Measurements from ENCODE around the gene UNKL. TPM values are rescaled to one million over a fixed set of nuclear protein-coding genes. Genes with fewer than 3 reads are reported as not detected.

Gene UNKL
- total and polyA plus RNA-seq, 7 experiments from 2014 or later: 4.0 to 152 (median 95.3) TPM

- peaks cover 4 to 11% of the 10 kb centered on the region in 2 donors for H3K4me1 ChIP-seq (ENCODE audit: control insufficient read depth in 2 of 2, insufficient read depth in 2 of 2, low read length in 2 of 2)
- H3K4me1 Mint-ChIP-seq: peaks cover 4 to 26% (median 15%) of the 10 kb centered on the region in 7 donors
- H3K27ac ChIP-seq (ENCODE audit: low read depth, low read length): peak overlapping the region; percentile 95
- ChIA-PET POLR2A (interaction anchor here (0.8 to 2.3 kb wide), 4 partner anchors 11 to 1098 kb away, joined by 3 to 18 read pairs (median 8); partner anchors contain the start of genes AMDHD2, CRAMP1, IFT140 and TELO2), CTCF (no interaction called here)
- no peak overlapping the region for H3K4me3 ChIP-seq (ENCODE audit: low read length)
- intact Hi-C loops (cut with micrococcal nuclease): loop anchor here (5.0 to 10.0 kb wide), 5 partner anchors 70 to 740 kb away; partner anchors contain the start of genes GNPTG (in 1 of the 2), JMJD8 (in 1 of the 2), MAPK8IP3 (in 1 of the 2) and MSRB1 (in 1 of the 2)
- no peaks in the 10 kb centered on the region for H3K9me3 ChIP-seq (ENCODE audit: control insufficient read depth in 2 of 3, low read length in 3 of 3)
- peak overlapping the region in 9 of 10 donors; percentile 23 to 93 (median 90) for H3K4me3 Mint-ChIP-seq
- peaks cover 0 to 2% (median 0%) of the 10 kb centered on the region in 5 donors for H3K36me3 Mint-ChIP-seq
- H3K27me3 ChIP-seq (ENCODE audit: control insufficient read depth in 2 of 2, insufficient read depth in 2 of 2, low read length in 2 of 2): no peaks in the 10 kb centered on the region
- DNase-seq: no peak
- no peak for ATAC-seq
- no peaks in the 10 kb centered on the region for H3K36me3 ChIP-seq (ENCODE audit: control insufficient read depth in 2 of 3, insufficient read depth in 3 of 3, low read length in 3 of 3)
- H3K27me3 Mint-ChIP-seq: peaks cover 0 to 5% (median 0%) of the 10 kb centered on the region in 5 donors
- no peaks in the 10 kb centered on the region for H3K9me3 Mint-ChIP-seq
- peak overlapping the region; percentile 85 to 98 (median 98) for H3K27ac Mint-ChIP-seq
Observed at GRCh38 chr16:1422076-1422475, 7.6 kb upstream of the UNKL start.

- H3K27ac ChIP-seq (ENCODE audit: low read depth, low read length): peak overlapping the region; percentile 95
- Mint-ChIP-seq H3K27ac (peak overlapping the region; percentile 25 to 98 (median 98)), H3K4me3 (peak overlapping the region; percentile 90 to 94 (median 92)), H3K27me3 (peaks cover 0 to 5% (median 0%) of the 10 kb centered on the region in 5 donors), H3K36me3 (peaks cover 0 to 2% (median 0%) of the 10 kb centered on the region in 5 donors), H3K9me3 (no peaks in the 10 kb centered on the region), H3K4me1 (peaks cover 4 to 31% (median 20%) of the 10 kb centered on the region in 7 donors)
- DNase-seq (peak in 1 of 9 donors; percentile 30), ATAC-seq (no peak)
- H3K27me3 ChIP-seq (ENCODE audit: control insufficient read depth in 2 of 2, insufficient read depth in 2 of 2, low read length in 2 of 2): no peaks in the 10 kb centered on the region
- CTCF ChIA-PET: interaction anchor here (1.3 kb wide), 1 partner anchor 12 kb away, joined by 5 read pairs; no protein-coding TSS in a partner anchor
- H3K36me3 ChIP-seq (ENCODE audit: control insufficient read depth in 2 of 3, insufficient read depth in 3 of 3, low read length in 3 of 3): no peaks in the 10 kb centered on the region
- intact Hi-C loops (cut with micrococcal nuclease): loop anchor here (1.0 to 10.0 kb wide), 15 partner anchors 55 to 738 kb away; partner anchors contain the start of genes CLCN7 (in 2 of the 2), JPT2 (in 2 of the 2), NUBP2 (in 2 of the 2) and SPSB3 (in 2 of the 2)
- no peaks in the 10 kb centered on the region for H3K9me3 ChIP-seq (ENCODE audit: control insufficient read depth in 2 of 3, low read length in 3 of 3)
- peaks cover 6 to 11% of the 10 kb centered on the region in 2 donors for H3K4me1 ChIP-seq (ENCODE audit: control insufficient read depth in 2 of 2, insufficient read depth in 2 of 2, low read length in 2 of 2)
- POLR2A ChIA-PET: interaction anchor here (0.6 to 2.3 kb wide), 16 partner anchors 7 to 1763 kb away, joined by 3 to 18 read pairs (median 5); partner anchors contain the start of genes CRAMP1, IFT140, MAPK8IP3 and NUBP2
- H3K4me3 ChIP-seq (ENCODE audit: low read length): peak overlapping the region; percentile 66
Observed at GRCh38 chr16:1420111-1420539, 5.6 kb upstream of the UNKL start.

- no peak overlapping the region for H3K4me3 ChIP-seq (ENCODE audit: low read length)
- peak overlapping the region in 5 of 10 donors; percentile 12 to 77 (median 42) for H3K4me3 Mint-ChIP-seq
- ChIA-PET CTCF (no interaction called here), POLR2A (no interaction called here)
- H3K36me3 ChIP-seq (ENCODE audit: control insufficient read depth in 2 of 3, insufficient read depth in 3 of 3, low read length in 3 of 3): peaks cover 0 to 15% (median 6%) of the 10 kb centered on the region in 3 experiments
- H3K27ac Mint-ChIP-seq: peak overlapping the region; percentile 18 to 80 (median 71)
- intact Hi-C loops (cut with micrococcal nuclease): no loop called here
- peaks cover 0 to 6% (median 3%) of the 10 kb centered on the region in 5 donors for H3K36me3 Mint-ChIP-seq
- H3K4me1 ChIP-seq (ENCODE audit: control insufficient read depth in 2 of 2, insufficient read depth in 2 of 2, low read length in 2 of 2): peaks cover 11 to 12% of the 10 kb centered on the region in 2 donors
- H3K27me3 Mint-ChIP-seq: peaks cover 0 to 5% (median 0%) of the 10 kb centered on the region in 5 donors
- H3K9me3 ChIP-seq (ENCODE audit: control insufficient read depth in 2 of 3, low read length in 3 of 3): no peaks in the 10 kb centered on the region
- no peak overlapping the region for H3K27ac ChIP-seq (ENCODE audit: low read depth, low read length)
- ATAC-seq (no peak), DNase-seq (no peak)
- H3K9me3 Mint-ChIP-seq: no peaks in the 10 kb centered on the region
- H3K27me3 ChIP-seq (ENCODE audit: control insufficient read depth in 2 of 2, insufficient read depth in 2 of 2, low read length in 2 of 2): no peaks in the 10 kb centered on the region
- H3K4me1 Mint-ChIP-seq: peaks cover 0 to 42% (median 33%) of the 10 kb centered on the region in 7 donors
Observed at GRCh38 chr16:1416521-1416941, 2.0 kb upstream of the UNKL start.

GRCh38 chr16:1413684-1414531 is 596 bp downstream of the UNKL start:
- H3K9me3 Mint-ChIP-seq: no peaks in the 10 kb centered on the region
- ATAC-seq: peak; percentile 66
- peak overlapping the region; percentile 75 to 91 (median 85) for H3K4me3 Mint-ChIP-seq
- H3K4me1 Mint-ChIP-seq: peaks cover 0 to 33% (median 26%) of the 10 kb centered on the region in 7 donors
- no peaks in the 10 kb centered on the region for H3K27me3 Mint-ChIP-seq
- Histone ChIP-seq H3K27ac (ENCODE audit: low read depth, low read length) (peak overlapping the region; percentile 89), H3K36me3 (ENCODE audit: control insufficient read depth in 2 of 3, insufficient read depth in 3 of 3, low read length in 3 of 3) (peaks cover 0 to 32% (median 6%) of the 10 kb centered on the region in 3 experiments), H3K9me3 (ENCODE audit: control insufficient read depth in 2 of 3, low read length in 3 of 3) (no peaks in the 10 kb centered on the region), H3K4me3 (ENCODE audit: low read length) (peak overlapping the region; percentile 79), H3K4me1 (ENCODE audit: control insufficient read depth in 2 of 2, insufficient read depth in 2 of 2, low read length in 2 of 2) (peaks cover 0 to 8% of the 10 kb centered on the region in 2 donors), H3K27me3 (ENCODE audit: control insufficient read depth in 2 of 2, insufficient read depth in 2 of 2, low read length in 2 of 2) (no peaks in the 10 kb centered on the region)
- CTCF ChIA-PET: no interaction called here
- peak; percentile 44 to 77 (median 57) for DNase-seq
- POLR2A ChIA-PET: interaction anchor here (0.7 kb wide), 1 partner anchor 12 kb away, joined by 3 read pairs; no protein-coding TSS in a partner anchor
- intact Hi-C loops (cut with micrococcal nuclease): loop anchor here (1.0 to 5.0 kb wide), 6 partner anchors 7 to 199 kb away; partner anchors contain the start of genes CRAMP1 (in 1 of the 2), IFT140 (in 1 of the 2) and UBE2I (in 1 of the 2)
- peaks cover 0 to 8% (median 3%) of the 10 kb centered on the region in 5 donors for H3K36me3 Mint-ChIP-seq
- peak overlapping the region; percentile 70 to 92 (median 88) for H3K27ac Mint-ChIP-seq

- POLR2A ChIA-PET: interaction anchor here (1.2 to 1.4 kb wide), 2 partner anchors 8 to 125 kb away, joined by 4 to 7 read pairs; partner anchors contain the start of gene UQCC4
- intact Hi-C loops (cut with micrococcal nuclease): loop anchor here (1.0 to 5.0 kb wide), 5 partner anchors 8 to 200 kb away; partner anchors contain the start of genes CRAMP1 (in 1 of the 2), IFT140 (in 1 of the 2) and UBE2I (in 1 of the 2)
- no peaks in the 10 kb centered on the region for H3K27me3 ChIP-seq (ENCODE audit: control insufficient read depth in 2 of 2, insufficient read depth in 2 of 2, low read length in 2 of 2)
- Mint-ChIP-seq H3K4me3 (peak overlapping the region; percentile 39 to 85 (median 64)), H3K36me3 (peaks cover 0 to 8% (median 3%) of the 10 kb centered on the region in 5 donors), H3K9me3 (no peaks in the 10 kb centered on the region), H3K27ac (peak overlapping the region in 8 of 9 donors; percentile 25 to 71 (median 68)), H3K27me3 (no peaks in the 10 kb centered on the region), H3K4me1 (peaks cover 0 to 43% (median 25%) of the 10 kb centered on the region in 7 donors)
- CTCF ChIA-PET: interaction anchor here (1.3 kb wide), 1 partner anchor 49 kb away, joined by 3 read pairs; no protein-coding TSS in a partner anchor
- ATAC-seq: no peak
- H3K4me1 ChIP-seq (ENCODE audit: control insufficient read depth in 2 of 2, insufficient read depth in 2 of 2, low read length in 2 of 2): peaks cover 2 to 13% of the 10 kb centered on the region in 2 donors
- DNase-seq: no peak
- H3K27ac ChIP-seq (ENCODE audit: low read depth, low read length): no peak overlapping the region
- peaks cover 0 to 32% (median 6%) of the 10 kb centered on the region in 3 experiments for H3K36me3 ChIP-seq (ENCODE audit: control insufficient read depth in 2 of 3, insufficient read depth in 3 of 3, low read length in 3 of 3)
- H3K4me3 ChIP-seq (ENCODE audit: low read length): no peak overlapping the region
- no peaks in the 10 kb centered on the region for H3K9me3 ChIP-seq (ENCODE audit: control insufficient read depth in 2 of 3, low read length in 3 of 3)
Observed at GRCh38 chr16:1412847-1413246, 1.7 kb downstream of the UNKL start.

All from naive thymus-derived CD4-positive, alpha-beta T cell (primary cell).